Epidermal melanocyte (primary cell): ENCODE data around the gene MS4A10.

ENCODE experiments used
- DNase-seq: peaks from one replicate; pipeline ENCODE4 v3.0.0; 2011; ENCODE audit warnings: low spot score; ENCODE audit not compliant: insufficient read length

Gene MS4A10

GRCh38 chr11:60765355-60765754 lies 19.8 kb upstream of the MS4A10 start:
- DNase-seq, result no peak

GRCh38 chr11:60766547-60766946 lies 18.6 kb upstream of the MS4A10 start:
- DNase-seq, result no peak

GRCh38 chr11:60767388-60767811 lies 17.7 kb upstream of the MS4A10 start:
- no peak for DNase-seq

- DNase-seq, result no peak
Observed at GRCh38 chr11:60768202-60768601, 16.9 kb upstream of the MS4A10 start.

GRCh38 chr11:60769273-60769672 lies 15.9 kb upstream of the MS4A10 start:
- DNase-seq, result no peak

GRCh38 chr11:60769811-60770210 lies 15.3 kb upstream of the MS4A10 start:
- no peak for DNase-seq

- no peak for DNase-seq
Observed at GRCh38 chr11:60771146-60771545, 14.0 kb upstream of the MS4A10 start.

- DNase-seq, result no peak
Observed at GRCh38 chr11:60771879-60772525, 13.1 kb upstream of the MS4A10 start.

GRCh38 chr11:60772666-60773065 lies 12.5 kb upstream of the MS4A10 start:
- DNase-seq, result no peak

GRCh38 chr11:60774726-60775125 lies 10.4 kb upstream of the MS4A10 start:
- no peak for DNase-seq

GRCh38 chr11:60775420-60775961 lies 9.6 kb upstream of the MS4A10 start:
- peak; percentile 76 for DNase-seq

GRCh38 chr11:60776167-60776566 lies 9.0 kb upstream of the MS4A10 start:
- DNase-seq, result no peak

GRCh38 chr11:60777106-60777505 lies 8.0 kb upstream of the MS4A10 start:
- no peak for DNase-seq

GRCh38 chr11:60777572-60777971 lies 7.6 kb upstream of the MS4A10 start:
- DNase-seq, result peak; percentile 46

GRCh38 chr11:60780065-60780464 lies 5.1 kb upstream of the MS4A10 start:
- no peak for DNase-seq

- no peak for DNase-seq
Observed at GRCh38 chr11:60780774-60781173, 4.4 kb upstream of the MS4A10 start.

- no peak for DNase-seq
Observed at GRCh38 chr11:60781286-60781980, 3.7 kb upstream of the MS4A10 start.

- DNase-seq, result no peak
Observed at GRCh38 chr11:60781981-60782316, 3.2 kb upstream of the MS4A10 start.

GRCh38 chr11:60782393-60783140 lies 2.6 kb upstream of the MS4A10 start:
- DNase-seq, result no peak

GRCh38 chr11:60783141-60783484 lies 2.0 kb upstream of the MS4A10 start:
- no peak for DNase-seq

- no peak for DNase-seq
Observed at GRCh38 chr11:60783911-60784310, 1.2 kb upstream of the MS4A10 start.

GRCh38 chr11:60785806-60786361 lies 751 bp downstream of the MS4A10 start:
- no peak for DNase-seq
